ENCODE data around the gene C3. TPM values are rescaled to one million over a fixed set of nuclear protein-coding genes. Genes with fewer than 3 reads are reported as not detected.

C3 gene
- total and polyA plus RNA-seq, 2 of the 13 experiments (the other 11 are each of a cell fraction or from before 2014, with no cell fraction given): 1,455 to 6,272 TPM

- TF ChIP-seq, protein P1, sequence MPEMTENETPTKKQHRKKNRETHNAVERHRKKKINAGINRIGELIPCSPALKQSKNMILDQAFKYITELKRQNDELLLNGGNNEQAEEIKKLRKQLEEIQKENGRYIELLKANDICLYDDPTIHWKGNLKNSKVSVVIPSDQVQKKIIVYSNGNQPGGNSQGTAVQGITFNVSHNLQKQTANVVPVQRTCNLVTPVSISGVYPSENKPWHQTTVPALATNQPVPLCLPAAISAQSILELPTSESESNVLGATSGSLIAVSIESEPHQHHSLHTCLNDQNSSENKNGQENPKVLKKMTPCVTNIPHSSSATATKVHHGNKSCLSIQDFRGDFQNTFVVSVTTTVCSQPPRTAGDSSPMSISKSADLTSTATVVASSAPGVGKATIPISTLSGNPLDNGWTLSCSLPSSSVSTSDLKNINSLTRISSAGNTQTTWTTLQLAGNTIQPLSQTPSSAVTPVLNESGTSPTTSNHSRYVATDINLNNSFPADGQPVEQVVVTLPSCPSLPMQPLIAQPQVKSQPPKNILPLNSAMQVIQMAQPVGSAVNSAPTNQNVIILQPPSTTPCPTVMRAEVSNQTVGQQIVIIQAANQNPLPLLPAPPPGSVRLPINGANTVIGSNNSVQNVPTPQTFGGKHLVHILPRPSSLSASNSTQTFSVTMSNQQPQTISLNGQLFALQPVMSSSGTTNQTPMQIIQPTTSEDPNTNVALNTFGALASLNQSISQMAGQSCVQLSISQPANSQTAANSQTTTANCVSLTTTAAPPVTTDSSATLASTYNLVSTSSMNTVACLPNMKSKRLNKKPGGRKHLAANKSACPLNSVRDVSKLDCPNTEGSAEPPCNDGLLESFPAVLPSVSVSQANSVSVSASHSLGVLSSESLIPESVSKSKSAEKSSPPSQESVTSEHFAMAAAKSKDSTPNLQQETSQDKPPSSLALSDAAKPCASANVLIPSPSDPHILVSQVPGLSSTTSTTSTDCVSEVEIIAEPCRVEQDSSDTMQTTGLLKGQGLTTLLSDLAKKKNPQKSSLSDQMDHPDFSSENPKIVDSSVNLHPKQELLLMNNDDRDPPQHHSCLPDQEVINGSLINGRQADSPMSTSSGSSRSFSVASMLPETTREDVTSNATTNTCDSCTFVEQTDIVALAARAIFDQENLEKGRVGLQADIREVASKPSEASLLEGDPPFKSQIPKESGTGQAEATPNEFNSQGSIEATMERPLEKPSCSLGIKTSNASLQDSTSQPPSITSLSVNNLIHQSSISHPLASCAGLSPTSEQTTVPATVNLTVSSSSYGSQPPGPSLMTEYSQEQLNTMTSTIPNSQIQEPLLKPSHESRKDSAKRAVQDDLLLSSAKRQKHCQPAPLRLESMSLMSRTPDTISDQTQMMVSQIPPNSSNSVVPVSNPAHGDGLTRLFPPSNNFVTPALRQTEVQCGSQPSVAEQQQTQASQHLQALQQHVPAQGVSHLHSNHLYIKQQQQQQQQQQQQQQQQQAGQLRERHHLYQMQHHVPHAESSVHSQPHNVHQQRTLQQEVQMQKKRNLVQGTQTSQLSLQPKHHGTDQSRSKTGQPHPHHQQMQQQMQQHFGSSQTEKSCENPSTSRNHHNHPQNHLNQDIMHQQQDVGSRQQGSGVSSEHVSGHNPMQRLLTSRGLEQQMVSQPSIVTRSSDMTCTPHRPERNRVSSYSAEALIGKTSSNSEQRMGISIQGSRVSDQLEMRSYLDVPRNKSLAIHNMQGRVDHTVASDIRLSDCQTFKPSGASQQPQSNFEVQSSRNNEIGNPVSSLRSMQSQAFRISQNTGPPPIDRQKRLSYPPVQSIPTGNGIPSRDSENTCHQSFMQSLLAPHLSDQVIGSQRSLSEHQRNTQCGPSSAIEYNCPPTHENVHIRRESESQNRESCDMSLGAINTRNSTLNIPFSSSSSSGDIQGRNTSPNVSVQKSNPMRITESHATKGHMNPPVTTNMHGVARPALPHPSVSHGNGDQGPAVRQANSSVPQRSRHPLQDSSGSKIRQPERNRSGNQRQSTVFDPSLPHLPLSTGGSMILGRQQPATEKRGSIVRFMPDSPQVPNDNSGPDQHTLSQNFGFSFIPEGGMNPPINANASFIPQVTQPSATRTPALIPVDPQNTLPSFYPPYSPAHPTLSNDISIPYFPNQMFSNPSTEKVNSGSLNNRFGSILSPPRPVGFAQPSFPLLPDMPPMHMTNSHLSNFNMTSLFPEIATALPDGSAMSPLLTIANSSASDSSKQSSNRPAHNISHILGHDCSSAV (CRISPR knock-in tag; IDR thresholded peaks at IDR 0.05; ENCODE audit: borderline replicate concordance): no peak
- 0 out of 2 replicates have a peak, but pooled peaks have one; percentile 30 for TF ChIP-seq RXRA (CRISPR knock-in tag; IDR thresholded peaks at IDR 0.05)
- TF ChIP-seq PATZ1 (CRISPR knock-in tag; IDR thresholded peaks at IDR 0.05): peak; percentile 52
- TF ChIP-seq CEBPB (IDR thresholded peaks at IDR 0.05; ENCODE audit: borderline replicate concordance, low read depth, low read length): peak; percentile 84
- 0 out of 2 replicates have a peak, but pooled peaks have one; percentile 37 for TF ChIP-seq SRF (IDR thresholded peaks at IDR 0.05; ENCODE audit: low read depth, low read length)
- TF ChIP-seq HIVEP1 (CRISPR knock-in tag; IDR thresholded peaks at IDR 0.05): peak; percentile 78
- no peak for TF ChIP-seq ZNF883 (CRISPR knock-in tag; IDR thresholded peaks at IDR 0.05; ENCODE audit: not compliant biosample characterization)
- TF ChIP-seq ISL2 (CRISPR knock-in tag; IDR thresholded peaks at IDR 0.05): peak; percentile 27; the same call in 1 of the 2 replicates
- TF ChIP-seq ZNF10 (CRISPR knock-in tag; IDR thresholded peaks at IDR 0.05; ENCODE audit: borderline replicate concordance, low read depth): no peak
- peak; percentile 100 for TF ChIP-seq FOXK2 (IDR thresholded peaks at IDR 0.05)
- no peak for TF ChIP-seq ZNF292 (CRISPR knock-in tag; IDR thresholded peaks at IDR 0.05; ENCODE audit: borderline replicate concordance, low read depth)
- peak; percentile 27; the same call in 1 of the 2 replicates for TF ChIP-seq E2F1 (CRISPR knock-in tag; IDR thresholded peaks at IDR 0.05)
- TF ChIP-seq ZEB1 (IDR thresholded peaks at IDR 0.05; ENCODE audit: insufficient replicate concordance, low read depth): no peak
- TF ChIP-seq ZNF207 (IDR thresholded peaks at IDR 0.05; ENCODE audit: borderline replicate concordance): no peak
- TF ChIP-seq GABPA (IDR thresholded peaks at IDR 0.05; ENCODE audit: low read depth, low read length): peak; percentile 66
- TF ChIP-seq GABPA (CRISPR knock-in tag; IDR thresholded peaks at IDR 0.05; ENCODE audit: low read depth): no peak; the same call in 1 of the 2 replicates
- 0 out of 2 replicates have a peak, but pooled peaks have one; percentile 25 for TF ChIP-seq NONO (IDR thresholded peaks at IDR 0.05)
- TF ChIP-seq NONO (CRISPR knock-in tag; conservative IDR thresholded peaks at IDR 0.05): no peak; the same call in none of the 2 replicates
- no peak for TF ChIP-seq NR0B2 (CRISPR knock-in tag; IDR thresholded peaks at IDR 0.05)
Observed at GRCh38 chr19:6737284-6737872, 16.9 kb upstream of the C3 start, which contains the start of gene GPR108 (continued).
